Activated naive CD4-positive, alpha-beta T cell treated with anti-CD3 and anti-CD28 coated beads for 36 hours (primary cell): ENCODE data around the gene EXOC4. TPM values are rescaled to one million over a fixed set of nuclear protein-coding genes. Genes with fewer than 3 reads are reported as not detected.

Experiments
- CTCF ChIA-PET: fragments of 350-600 bp; sonication (Branson Sonifier 250); formaldehyde crosslinking; loops from one replicate; lab custom pipeline; 2021; ENCODE audit warnings: antibody characterized with exemption; lab: Charles Lee
- DNase-seq: peaks from one replicate; pipeline ENCODE4 v3.0.0-alpha.2; 2020
- H3K27ac Mint-ChIP-seq: one replicate; pipeline ENCODE4 v1.8.0; 2021; ENCODE audit warnings: mild to moderate bottlenecking, mixed read lengths
- H3K27me3 Mint-ChIP-seq: one replicate; pipeline ENCODE4 v1.8.0; 2021; ENCODE audit warnings: low read depth, mixed read lengths
- H3K36me3 Mint-ChIP-seq: one replicate; pipeline ENCODE4 v1.8.0; 2021; ENCODE audit warnings: low read depth, mixed read lengths
- H3K4me1 Mint-ChIP-seq: one replicate; pipeline ENCODE4 v1.8.0; 2021; ENCODE audit warnings: low read depth, mixed read lengths
- H3K4me3 Mint-ChIP-seq: one replicate; pipeline ENCODE4 v1.8.0; 2021; ENCODE audit warnings: mild to moderate bottlenecking, moderate library complexity, mixed read lengths
- H3K9me3 Mint-ChIP-seq: one replicate; pipeline ENCODE4 v1.8.0; 2021; ENCODE audit warnings: mixed read lengths
- intact Hi-C: fragments of 100-400 bp; cut with micrococcal nuclease; formaldehyde crosslinking; loops from one replicate; pipeline ENCODE4 v1.15.1; 2023
- total RNA-seq, 2 experiments: library from RNA; stranded (reverse); gene quantifications; one replicate each; pipeline ENCODE4 v1.2.3, GENCODE V29; 2021

The EXOC4 gene
- total RNA-seq, 2 experiments from 2014 or later, result 57.1 to 62.1 TPM

DNA sequence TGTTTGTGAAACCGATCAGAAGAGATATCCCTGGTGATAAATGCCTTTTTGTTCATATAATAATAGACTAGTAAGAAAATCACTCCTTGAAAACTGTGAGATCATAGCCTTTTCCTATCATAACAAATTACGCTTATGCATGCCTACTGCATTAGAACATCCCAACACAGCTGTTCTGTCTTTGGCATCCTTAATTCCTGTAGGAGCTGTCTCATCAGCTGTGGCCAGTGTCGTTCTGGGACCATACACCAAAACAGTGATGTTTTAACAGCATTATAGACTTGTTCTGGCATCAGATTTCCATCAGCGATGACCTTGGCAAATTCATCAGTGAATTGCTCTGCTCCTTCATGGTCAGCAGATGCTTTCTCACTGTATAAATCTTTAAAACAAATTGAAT lies 450.7 kb downstream of the EXOC4 start:
- Mint-ChIP-seq H3K27me3 (no peaks in the 10 kb centered on the region), H3K36me3 (peaks cover 7% of the 10 kb centered on the region), H3K27ac (no peak overlapping the region), H3K4me1 (peaks cover 2% of the 10 kb centered on the region), H3K9me3 (no peaks in the 10 kb centered on the region), H3K4me3 (no peak overlapping the region)
- DNase-seq, result no peak
- CTCF ChIA-PET, result no interaction called here
- intact Hi-C loops, result no loop called here

DNA sequence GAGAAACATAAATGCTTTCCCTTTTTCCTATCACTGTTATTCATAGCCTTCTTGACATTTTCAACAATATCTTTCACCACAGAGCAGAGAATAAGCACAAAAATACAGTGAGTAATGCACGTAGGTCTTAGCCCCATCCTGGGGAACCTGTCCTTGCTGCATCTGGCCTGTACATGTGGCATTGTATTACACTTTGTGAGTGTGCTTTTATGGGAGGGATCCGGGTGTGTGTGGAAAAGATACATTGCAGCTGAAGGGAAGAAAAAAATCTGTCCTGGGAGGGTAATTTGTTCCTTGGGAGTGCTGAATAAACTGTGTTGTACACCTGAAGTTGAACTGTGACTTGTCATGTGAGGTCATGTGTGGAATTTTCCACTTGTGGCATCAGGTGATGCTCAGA lies 451.6 kb downstream of the EXOC4 start:
- H3K4me3 Mint-ChIP-seq, result no peak overlapping the region
- intact Hi-C loops, result no loop called here
- H3K27me3 Mint-ChIP-seq, result no peaks in the 10 kb centered on the region
- DNase-seq, result no peak
- H3K27ac Mint-ChIP-seq, result no peak overlapping the region
- H3K4me1 Mint-ChIP-seq, result peaks cover 2% of the 10 kb centered on the region
- H3K9me3 Mint-ChIP-seq, result no peaks in the 10 kb centered on the region
- CTCF ChIA-PET, result no interaction called here
- H3K36me3 Mint-ChIP-seq, result peaks cover 9% of the 10 kb centered on the region

DNA sequence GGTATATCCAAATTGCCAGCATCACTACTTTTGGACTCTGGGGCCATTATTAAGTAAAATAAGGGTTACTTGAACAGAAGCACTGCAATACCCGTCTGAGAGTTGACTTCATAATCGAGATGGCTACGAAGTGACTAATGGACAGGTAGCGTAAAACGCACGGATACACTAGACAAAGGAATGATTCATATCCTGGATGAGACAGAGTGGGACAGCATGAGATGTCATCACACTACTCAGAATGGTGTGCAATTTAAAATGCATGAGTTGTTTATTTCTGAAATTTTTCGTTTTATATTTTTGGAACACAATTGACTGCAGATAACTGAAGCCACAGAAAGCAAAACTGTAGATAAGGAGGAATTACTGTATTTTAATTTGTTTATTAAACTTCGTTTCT lies 452.7 kb downstream of the EXOC4 start:
- H3K4me1 Mint-ChIP-seq, result peaks cover 2% of the 10 kb centered on the region
- CTCF ChIA-PET, result no interaction called here
- H3K27me3 Mint-ChIP-seq, result no peaks in the 10 kb centered on the region
- H3K27ac Mint-ChIP-seq, result no peak overlapping the region
- no peaks in the 10 kb centered on the region for H3K9me3 Mint-ChIP-seq
- intact Hi-C loops, result no loop called here
- H3K36me3 Mint-ChIP-seq, result peaks cover 9% of the 10 kb centered on the region
- DNase-seq, result no peak
- no peak overlapping the region for H3K4me3 Mint-ChIP-seq

DNA sequence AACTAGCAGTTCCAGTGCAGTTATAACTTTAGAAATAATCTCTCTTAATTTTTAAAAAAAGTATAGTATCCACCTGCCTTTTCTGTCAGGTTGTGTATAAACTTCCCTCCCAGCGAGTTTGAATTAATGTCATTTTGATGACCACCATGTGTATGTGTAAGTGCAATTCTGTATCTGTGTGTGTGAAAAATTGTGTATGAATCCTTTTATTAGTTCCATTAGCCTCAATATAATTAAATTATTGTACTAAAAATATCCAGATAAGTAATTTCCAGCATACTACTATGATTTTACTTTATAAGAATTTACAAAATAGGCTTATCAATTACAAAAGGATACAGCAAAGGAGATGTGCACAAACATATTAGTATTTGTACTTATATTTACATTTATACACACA lies 453.1 kb downstream of the EXOC4 start:
- CTCF ChIA-PET, result no interaction called here
- no peak overlapping the region for H3K27ac Mint-ChIP-seq
- H3K36me3 Mint-ChIP-seq, result peaks cover 11% of the 10 kb centered on the region
- H3K9me3 Mint-ChIP-seq, result no peaks in the 10 kb centered on the region
- peaks cover 2% of the 10 kb centered on the region for H3K4me1 Mint-ChIP-seq
- intact Hi-C loops, result no loop called here
- H3K4me3 Mint-ChIP-seq, result no peak overlapping the region
- H3K27me3 Mint-ChIP-seq, result no peaks in the 10 kb centered on the region
- no peak for DNase-seq

GRCh38 chr7:133709036-133709880 lies 456.4 kb downstream of the EXOC4 start:
- DNase-seq, result no peak
- H3K27ac Mint-ChIP-seq, result no peak overlapping the region
- peaks cover 12% of the 10 kb centered on the region for H3K36me3 Mint-ChIP-seq
- no peaks in the 10 kb centered on the region for H3K9me3 Mint-ChIP-seq
- intact Hi-C loops, result no loop called here
- H3K4me1 Mint-ChIP-seq, result peaks cover 2% of the 10 kb centered on the region
- no peak overlapping the region for H3K4me3 Mint-ChIP-seq
- CTCF ChIA-PET, result no interaction called here
- no peaks in the 10 kb centered on the region for H3K27me3 Mint-ChIP-seq

DNA sequence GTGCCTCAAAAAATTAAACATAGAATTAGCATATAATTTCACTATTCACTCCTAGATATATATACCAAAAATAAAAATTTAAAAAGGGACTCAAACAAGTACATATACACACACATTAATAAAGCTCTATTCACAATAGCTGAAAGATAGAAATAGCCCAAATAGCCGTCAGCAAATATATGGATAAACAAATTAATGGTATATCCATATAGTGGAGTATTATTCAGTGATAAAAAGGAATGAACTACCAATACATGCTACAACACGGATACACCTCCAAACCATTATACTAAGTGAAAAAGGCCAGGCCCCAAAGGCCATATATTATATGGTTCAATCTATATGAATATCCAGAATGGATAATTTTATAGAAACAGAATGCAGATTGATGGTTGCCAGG lies 459.7 kb downstream of the EXOC4 start:
- no peak overlapping the region for H3K27ac Mint-ChIP-seq
- no peaks in the 10 kb centered on the region for H3K9me3 Mint-ChIP-seq
- DNase-seq, result no peak
- H3K27me3 Mint-ChIP-seq, result no peaks in the 10 kb centered on the region
- CTCF ChIA-PET, result interaction anchor here (0.6 kb wide), 1 partner anchor 1015 kb away, joined by 3 read pairs; no protein-coding TSS in a partner anchor
- intact Hi-C loops, result no loop called here
- no peak overlapping the region for H3K4me3 Mint-ChIP-seq
- peaks cover 8% of the 10 kb centered on the region for H3K36me3 Mint-ChIP-seq
- no peaks in the 10 kb centered on the region for H3K4me1 Mint-ChIP-seq

DNA sequence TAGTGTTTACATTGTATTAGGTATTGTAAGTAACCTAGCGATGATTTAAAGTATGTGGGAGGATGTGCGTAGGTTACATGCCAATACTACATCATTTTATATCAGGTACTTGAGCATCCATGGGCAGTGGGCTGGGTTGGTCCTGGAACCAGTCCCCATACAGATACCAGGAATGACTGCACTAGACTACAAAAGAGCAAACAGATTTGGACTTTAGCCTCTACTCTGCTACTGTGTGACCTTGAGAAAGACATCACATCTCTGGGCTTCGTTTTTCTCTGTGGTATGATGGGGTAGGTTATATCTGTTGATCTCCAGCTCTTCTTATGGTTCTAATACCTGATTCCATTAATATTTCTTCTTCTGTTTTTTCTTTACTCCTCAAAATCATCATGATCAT lies 461.8 kb downstream of the EXOC4 start:
- H3K36me3 Mint-ChIP-seq, result peaks cover 8% of the 10 kb centered on the region
- H3K27ac Mint-ChIP-seq, result no peak overlapping the region
- CTCF ChIA-PET, result interaction anchor here (0.6 kb wide), 1 partner anchor 60 kb away, joined by 3 read pairs; no protein-coding TSS in a partner anchor
- H3K27me3 Mint-ChIP-seq, result no peaks in the 10 kb centered on the region
- H3K4me1 Mint-ChIP-seq, result no peaks in the 10 kb centered on the region
- H3K9me3 Mint-ChIP-seq, result no peaks in the 10 kb centered on the region
- H3K4me3 Mint-ChIP-seq, result no peak overlapping the region
- no peak for DNase-seq
- intact Hi-C loops, result no loop called here

GRCh38 chr7:133718131-133718530 lies 465.3 kb downstream of the EXOC4 start:
- CTCF ChIA-PET, result no interaction called here
- DNase-seq, result no peak
- intact Hi-C loops, result no loop called here
- Mint-ChIP-seq H3K27ac (no peak overlapping the region), H3K36me3 (peaks cover 6% of the 10 kb centered on the region), H3K4me1 (no peaks in the 10 kb centered on the region), H3K9me3 (no peaks in the 10 kb centered on the region), H3K27me3 (no peaks in the 10 kb centered on the region), H3K4me3 (no peak overlapping the region)

- intact Hi-C loops, result no loop called here
- Mint-ChIP-seq H3K36me3 (peaks cover 5% of the 10 kb centered on the region), H3K4me1 (no peaks in the 10 kb centered on the region), H3K4me3 (no peak overlapping the region), H3K27me3 (no peaks in the 10 kb centered on the region), H3K27ac (no peak overlapping the region), H3K9me3 (no peaks in the 10 kb centered on the region)
- no peak for DNase-seq
- CTCF ChIA-PET, result no interaction called here
These were observed 470.2 kb downstream of the EXOC4 start for GRCh38 chr7:133723044-133723443.

DNA sequence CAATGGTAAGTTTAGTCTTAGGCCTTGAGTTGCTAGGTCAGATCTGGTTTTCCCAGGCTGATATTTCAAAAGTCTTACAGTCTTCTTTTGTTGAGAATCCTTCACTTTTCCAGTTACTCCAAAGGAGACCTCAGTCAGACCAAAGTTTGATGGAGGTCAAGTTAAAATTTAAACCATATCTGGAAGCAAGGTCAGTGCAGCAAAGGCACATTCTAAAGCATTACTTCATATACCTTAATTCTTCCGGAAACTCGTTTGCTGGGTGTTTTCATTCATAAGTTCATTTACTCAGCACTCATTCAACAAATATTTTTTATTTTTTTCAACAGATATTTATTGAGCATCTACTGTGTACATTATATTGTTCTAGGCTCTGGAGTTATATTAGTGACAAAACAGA lies 471.3 kb downstream of the EXOC4 start:
- no peaks in the 10 kb centered on the region for H3K9me3 Mint-ChIP-seq
- CTCF ChIA-PET, result no interaction called here
- no peaks in the 10 kb centered on the region for H3K27me3 Mint-ChIP-seq
- no peak for DNase-seq
- no peak overlapping the region for H3K27ac Mint-ChIP-seq
- H3K4me3 Mint-ChIP-seq, result no peak overlapping the region
- H3K36me3 Mint-ChIP-seq, result peaks cover 4% of the 10 kb centered on the region
- intact Hi-C loops, result no loop called here
- no peaks in the 10 kb centered on the region for H3K4me1 Mint-ChIP-seq

GRCh38 chr7:133724694-133725093 lies 471.8 kb downstream of the EXOC4 start:
- H3K36me3 Mint-ChIP-seq, result peaks cover 4% of the 10 kb centered on the region
- H3K27ac Mint-ChIP-seq, result no peak overlapping the region
- CTCF ChIA-PET, result no interaction called here
- H3K27me3 Mint-ChIP-seq, result no peaks in the 10 kb centered on the region
- intact Hi-C loops, result no loop called here
- H3K4me3 Mint-ChIP-seq, result no peak overlapping the region
- no peaks in the 10 kb centered on the region for H3K9me3 Mint-ChIP-seq
- DNase-seq, result no peak
- H3K4me1 Mint-ChIP-seq, result no peaks in the 10 kb centered on the region

- H3K27me3 Mint-ChIP-seq, result no peaks in the 10 kb centered on the region
- no peak for DNase-seq
- intact Hi-C loops, result no loop called here
- no peaks in the 10 kb centered on the region for H3K4me1 Mint-ChIP-seq
- CTCF ChIA-PET, result no interaction called here
- H3K9me3 Mint-ChIP-seq, result peaks cover 1% of the 10 kb centered on the region
- no peak overlapping the region for H3K27ac Mint-ChIP-seq
- H3K36me3 Mint-ChIP-seq, result peaks cover 10% of the 10 kb centered on the region
- H3K4me3 Mint-ChIP-seq, result no peak overlapping the region
These were observed 474.8 kb downstream of the EXOC4 start for GRCh38 chr7:133727476-133728214.

DNA sequence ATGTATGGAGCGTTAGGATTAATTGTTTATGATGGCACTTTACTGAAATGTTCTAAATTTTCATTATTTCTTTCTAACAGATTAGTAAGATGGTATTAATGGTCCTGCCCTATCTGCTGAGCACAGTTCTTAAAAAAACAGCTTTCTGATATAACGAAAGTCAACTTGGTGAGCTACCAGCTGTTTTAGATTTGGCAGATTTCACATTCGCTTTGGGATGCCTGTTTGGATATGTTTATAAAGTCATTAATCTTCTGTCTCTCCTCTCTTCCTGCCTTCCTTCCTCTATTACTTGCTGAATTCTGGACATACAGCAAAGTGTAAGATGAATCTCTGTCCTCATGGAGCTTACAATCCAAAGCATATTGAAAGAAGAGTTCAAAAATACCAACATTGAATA lies 477.5 kb downstream of the EXOC4 start:
- CTCF ChIA-PET, result no interaction called here
- DNase-seq, result no peak
- H3K9me3 Mint-ChIP-seq, result peaks cover 1% of the 10 kb centered on the region
- H3K27ac Mint-ChIP-seq, result no peak overlapping the region
- no peaks in the 10 kb centered on the region for H3K27me3 Mint-ChIP-seq
- H3K4me1 Mint-ChIP-seq, result no peaks in the 10 kb centered on the region
- peaks cover 14% of the 10 kb centered on the region for H3K36me3 Mint-ChIP-seq
- intact Hi-C loops, result no loop called here
- no peak overlapping the region for H3K4me3 Mint-ChIP-seq
